ENCODE measurements around the gene MMP2.

The MMP2 gene

DNA sequence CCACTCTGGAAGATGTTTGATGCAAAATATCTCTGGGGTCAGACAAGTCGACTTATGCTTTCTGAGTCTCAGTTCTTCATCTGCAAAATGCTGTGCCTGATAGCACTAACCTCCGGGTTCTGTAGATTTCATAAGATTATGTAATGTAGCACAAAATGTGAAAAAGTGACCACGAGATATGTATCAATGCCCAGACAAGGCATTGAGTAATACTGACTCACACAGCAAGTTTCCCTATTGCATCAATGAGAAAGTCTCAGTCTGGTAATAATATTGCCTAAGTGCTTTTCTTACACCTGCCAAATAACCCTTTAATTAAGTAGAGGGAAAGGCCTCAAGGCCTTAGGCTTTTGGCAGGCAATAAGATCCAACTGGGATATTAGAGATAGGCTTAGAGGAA, 41.4 kb upstream of the MMP2 start:
- in situ Hi-C loops (cut with HindIII; ENCODE audit: low sequenced_read_pairs) = no loop called here
- H3K4me3 ChIP-seq (ENCODE audit: low read depth, low read length) = no peak overlapping the region
- TF ChIP-seq, protein P1, sequence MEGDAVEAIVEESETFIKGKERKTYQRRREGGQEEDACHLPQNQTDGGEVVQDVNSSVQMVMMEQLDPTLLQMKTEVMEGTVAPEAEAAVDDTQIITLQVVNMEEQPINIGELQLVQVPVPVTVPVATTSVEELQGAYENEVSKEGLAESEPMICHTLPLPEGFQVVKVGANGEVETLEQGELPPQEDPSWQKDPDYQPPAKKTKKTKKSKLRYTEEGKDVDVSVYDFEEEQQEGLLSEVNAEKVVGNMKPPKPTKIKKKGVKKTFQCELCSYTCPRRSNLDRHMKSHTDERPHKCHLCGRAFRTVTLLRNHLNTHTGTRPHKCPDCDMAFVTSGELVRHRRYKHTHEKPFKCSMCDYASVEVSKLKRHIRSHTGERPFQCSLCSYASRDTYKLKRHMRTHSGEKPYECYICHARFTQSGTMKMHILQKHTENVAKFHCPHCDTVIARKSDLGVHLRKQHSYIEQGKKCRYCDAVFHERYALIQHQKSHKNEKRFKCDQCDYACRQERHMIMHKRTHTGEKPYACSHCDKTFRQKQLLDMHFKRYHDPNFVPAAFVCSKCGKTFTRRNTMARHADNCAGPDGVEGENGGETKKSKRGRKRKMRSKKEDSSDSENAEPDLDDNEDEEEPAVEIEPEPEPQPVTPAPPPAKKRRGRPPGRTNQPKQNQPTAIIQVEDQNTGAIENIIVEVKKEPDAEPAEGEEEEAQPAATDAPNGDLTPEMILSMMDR (IDR thresholded peaks at IDR 0.05; ENCODE audit: low read depth, low read length) = no peak
- DNase-seq (ENCODE audit: low read depth, low spot score) = no peak

DNA sequence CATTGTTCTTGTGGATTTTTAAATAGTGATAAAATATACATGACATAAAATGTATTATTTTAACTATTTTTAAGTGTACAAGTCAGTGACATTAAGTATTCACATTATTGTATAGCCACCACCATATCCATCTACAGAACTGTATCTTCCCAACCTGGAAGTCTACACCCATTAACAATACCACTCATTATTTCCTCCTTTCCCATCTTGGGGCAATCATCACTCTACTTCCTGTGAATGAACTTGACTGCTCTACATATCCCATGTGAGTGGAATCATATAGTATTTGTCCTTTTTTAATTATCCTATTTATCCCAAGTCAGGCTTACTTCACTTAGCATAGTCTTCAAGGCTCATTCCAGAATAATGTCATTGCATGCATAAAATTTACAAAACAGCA, 40.7 kb upstream of the MMP2 start:
- DNase-seq (ENCODE audit: low read depth, low spot score) = no peak
- TF ChIP-seq, protein P1 (IDR thresholded peaks at IDR 0.05; ENCODE audit: low read depth, low read length) = no peak
- in situ Hi-C loops (cut with HindIII; ENCODE audit: low sequenced_read_pairs) = no loop called here
- no peak overlapping the region for H3K4me3 ChIP-seq (ENCODE audit: low read depth, low read length)

DNA sequence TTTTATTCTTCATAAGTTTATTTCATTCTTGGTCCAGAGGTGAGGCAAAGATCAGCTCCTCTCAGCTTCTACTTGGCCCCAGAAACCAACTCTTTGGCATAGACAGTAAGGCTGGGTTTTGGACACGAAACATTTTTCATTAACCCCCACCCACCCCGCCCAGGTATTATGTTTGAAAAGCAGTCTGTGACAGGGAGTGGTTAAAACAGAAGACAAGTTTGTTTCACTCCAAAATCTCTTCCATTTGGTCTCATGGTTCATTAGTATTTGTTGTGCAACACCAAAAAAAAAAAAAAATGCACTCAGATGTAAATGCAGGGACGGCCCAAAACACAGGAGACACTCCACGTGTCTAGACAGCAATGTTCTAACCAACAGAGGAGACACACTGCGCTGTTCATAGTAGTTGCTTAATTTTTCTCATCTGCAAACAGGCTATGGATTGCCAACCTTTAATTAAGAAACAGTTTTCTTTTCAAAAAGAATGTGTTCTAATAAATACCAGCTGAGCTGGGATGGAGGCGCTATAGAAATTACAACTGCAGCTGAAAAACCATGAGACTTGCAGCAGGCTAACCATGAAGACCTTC, 39.8 kb upstream of the MMP2 start:
- TF ChIP-seq, protein P1 (IDR thresholded peaks at IDR 0.05; ENCODE audit: low read depth, low read length) = no peak
- in situ Hi-C loops (cut with HindIII; ENCODE audit: low sequenced_read_pairs) = no loop called here
- DNase-seq (ENCODE audit: low read depth, low spot score) = no peak

DNA sequence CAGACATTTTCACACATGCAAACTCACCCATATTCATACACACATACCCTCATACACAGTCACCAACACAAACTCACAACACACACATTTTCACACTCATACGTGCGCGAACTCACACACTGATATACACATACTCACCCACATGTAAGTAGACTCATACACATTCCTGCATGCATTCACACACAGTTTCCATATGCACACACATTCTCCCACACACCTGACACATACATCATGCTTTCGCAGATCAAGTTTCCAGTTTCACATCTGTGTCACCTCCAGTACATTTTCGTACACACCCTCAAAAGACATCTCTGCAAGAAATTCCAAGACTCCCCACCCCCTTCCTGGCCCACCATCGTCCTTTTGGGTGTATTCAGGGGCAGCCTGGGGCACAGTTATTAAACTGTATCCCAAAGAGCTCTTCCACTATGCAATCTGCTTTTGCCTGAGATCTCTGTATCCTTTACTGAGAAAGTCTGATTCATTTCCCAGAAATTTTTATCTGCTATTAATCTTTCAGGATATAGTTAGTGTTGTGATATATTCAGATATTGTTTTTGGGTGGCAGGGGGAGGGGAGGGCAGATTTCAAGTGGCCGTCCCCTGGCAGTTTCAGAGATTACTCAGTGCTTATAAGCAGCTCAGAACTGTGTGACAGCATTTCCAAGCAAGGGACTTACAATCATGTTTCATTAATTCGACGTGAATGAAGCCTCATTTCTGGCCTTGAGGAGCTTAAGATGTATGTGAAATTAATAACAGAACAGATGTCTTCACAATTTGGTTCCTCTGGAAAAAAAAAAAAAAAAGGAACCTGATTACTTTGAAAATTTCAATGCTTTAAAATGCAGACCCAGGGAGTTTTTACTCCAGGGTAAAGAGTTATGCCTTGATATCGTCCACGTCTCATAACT, 35.3 kb upstream of the MMP2 start:
- in situ Hi-C loops (cut with HindIII; ENCODE audit: low sequenced_read_pairs) = no loop called here
- no peak for DNase-seq (ENCODE audit: low read depth, low spot score)
- H3K4me3 ChIP-seq (ENCODE audit: low read depth, low read length) = no peak overlapping the region
- TF ChIP-seq, protein P1 (IDR thresholded peaks at IDR 0.05; ENCODE audit: low read depth, low read length) = no peak

More for the DNA sequence above, 39.8 kb upstream of the MMP2 start:
- H3K4me3 ChIP-seq (ENCODE audit: low read depth, low read length) = no peak overlapping the region

DNA sequence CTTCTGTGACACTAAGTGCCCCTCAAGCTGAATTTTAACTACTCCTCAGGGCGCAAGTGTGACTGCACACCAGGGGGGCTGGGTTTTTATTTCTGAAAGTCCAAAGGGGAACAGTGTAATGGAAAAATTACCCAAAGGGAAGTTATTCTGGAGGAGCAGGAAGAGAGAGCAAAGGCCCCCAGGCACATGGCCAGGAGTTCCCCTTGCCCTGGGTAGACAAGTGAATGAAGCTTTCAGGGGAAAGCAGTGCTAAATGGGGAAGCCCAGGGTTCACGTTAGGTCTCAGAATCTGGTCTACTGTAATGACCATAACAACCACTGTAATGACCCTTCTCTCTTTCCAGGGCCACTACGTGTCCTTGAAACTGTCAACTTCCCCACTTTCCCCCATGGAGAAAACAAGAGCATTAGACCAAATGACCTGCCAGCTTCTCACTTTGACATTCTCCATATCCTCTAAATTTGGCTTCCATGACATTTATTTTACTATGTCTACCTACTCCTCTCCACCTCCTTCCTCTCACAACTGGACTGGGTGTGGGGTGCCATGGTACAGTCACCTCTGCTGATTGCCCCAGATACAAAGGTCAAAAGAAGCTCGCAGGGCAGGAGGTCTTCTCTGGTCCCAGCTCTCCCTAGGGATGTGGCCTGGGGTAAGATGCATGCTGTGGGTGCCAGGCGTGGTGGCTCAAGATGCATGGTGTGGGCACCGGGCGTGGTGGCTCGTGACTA, 34.1 kb upstream of the MMP2 start:
- no peak for DNase-seq (ENCODE audit: low read depth, low spot score)
- in situ Hi-C loops (cut with HindIII; ENCODE audit: low sequenced_read_pairs) = no loop called here
- TF ChIP-seq, protein P1 (IDR thresholded peaks at IDR 0.05; ENCODE audit: low read depth, low read length) = no peak
- no peak overlapping the region for H3K4me3 ChIP-seq (ENCODE audit: low read depth, low read length)

DNA sequence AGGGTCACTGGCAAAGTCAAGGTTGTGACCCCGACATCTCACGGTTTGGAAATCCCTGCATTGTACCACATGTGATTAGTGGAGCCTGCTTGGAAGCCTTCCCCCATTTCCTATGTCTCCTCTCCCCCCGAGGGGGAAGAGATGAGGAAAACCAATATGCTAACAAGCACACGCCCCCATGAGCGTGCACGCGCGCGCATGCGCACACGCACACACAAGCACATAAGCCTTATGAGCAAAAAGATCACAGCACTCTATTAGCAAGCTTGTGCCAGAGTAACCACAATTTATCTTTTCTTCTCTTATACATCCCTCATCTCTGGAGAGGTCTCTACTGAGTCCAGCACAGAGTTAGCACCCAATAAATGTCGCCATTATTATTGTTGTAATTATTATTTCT, 31.8 kb upstream of the MMP2 start:
- TF ChIP-seq, protein P1 (IDR thresholded peaks at IDR 0.05; ENCODE audit: low read depth, low read length) = no peak
- no peak for DNase-seq (ENCODE audit: low read depth, low spot score)
- in situ Hi-C loops (cut with HindIII; ENCODE audit: low sequenced_read_pairs) = no loop called here
- H3K4me3 ChIP-seq (ENCODE audit: low read depth, low read length) = no peak overlapping the region
